Endothelial cell of umbilical vein (primary cell): Measurements from ENCODE around the gene TMEM11. TPM values are rescaled to one million over a fixed set of nuclear protein-coding genes. Genes with fewer than 3 reads are reported as not detected.

Source experiments
- BruUV-seq: library from RNA; stranded (reverse); fragments of 400-500 nt; replicated peaks from 2 replicates; lab custom pipeline; 2021; lab: Mats Ljungman, UMichigan
- CTCF ChIA-PET: fragments of 300-600, 350-600 bp; sonication (Branson Sonifier 250); formaldehyde crosslinking; loops from one replicate; lab custom pipeline; 2021; ENCODE audit warnings: antibody characterized with exemption, inconsistent platforms; lab: Charles Lee
- POLR2A ChIA-PET: fragments of 300-600, 350-600 bp; sonication (Branson Sonifier 250); formaldehyde crosslinking; loops from one replicate; lab custom pipeline; 2021; ENCODE audit warnings: antibody characterized with exemption, inconsistent platforms; lab: Charles Lee
- DNase-seq: peaks from one replicate; pipeline ENCODE4 v3.0.0-alpha.2; 2011; ENCODE audit warnings: low read depth, low spot score
- FAIRE-seq: peaks from 2 replicates; lab custom pipeline; 2011; peaks lifted over from hg19 to GRCh38; lab: Jason Lieb, UNC
- H2AFZ ChIP-seq: 2 replicates; pipeline ENCODE4 v1.6.0; 2012; ENCODE audit warnings: low read depth, low read length, control low read depth, inconsistent platforms
- H3K27ac ChIP-seq: 2 replicates; pipeline ENCODE4 v1.5.1; 2011; ENCODE audit warnings: low read depth, mild to moderate bottlenecking, control low read depth, low read length, moderate library complexity; ENCODE audit not compliant: insufficient read depth
- H3K27me3 ChIP-seq, 2 experiments: 2 replicates each; pipeline versions ENCODE4 v1.6.0 to v1.6.1; 2011; ENCODE audit warnings: low read length in 2 of 2, mixed read lengths in 1 of 2; ENCODE audit not compliant: control insufficient read depth in 2 of 2, insufficient read depth in 2 of 2
- H3K36me3 ChIP-seq, 2 experiments: 2 replicates in 1 of 2; 3 replicates in 1 of 2; pipeline ENCODE4 v1.5.1; 2011; ENCODE audit warnings: low read length in 2 of 2, mild to moderate bottlenecking in 1 of 2, moderate library complexity in 1 of 2; ENCODE audit not compliant: control insufficient read depth in 2 of 2, insufficient read depth in 2 of 2; ENCODE audit errors: extremely low read depth in 1 of 2
- H3K4me1 ChIP-seq: 3 replicates; pipeline ENCODE4 v1.5.1; 2011; ENCODE audit warnings: mild to moderate bottlenecking, low read length; ENCODE audit not compliant: control insufficient read depth, insufficient read depth; ENCODE audit errors: extremely low read depth
- H3K4me2 ChIP-seq: 2 replicates; pipeline ENCODE4 v1.6.1; 2011; ENCODE audit warnings: low read length, control low read depth, mixed read lengths; ENCODE audit not compliant: insufficient read depth
- H3K4me3 ChIP-seq, 3 experiments: fragments of 200-600 bp in 1 of 3; sonication (generic), shearing (Covaris generic) in 1 of 3; replicated peaks in 1 of 3; 2 replicates each; pipeline ENCODE4 v1.5.1; 2011 to 2016; ENCODE audit warnings: control low read depth in 3 of 3, low read length in 3 of 3, mild to moderate bottlenecking in 2 of 3, inconsistent platforms in 1 of 3, low read depth in 1 of 3, moderate library complexity in 1 of 3; ENCODE audit not compliant: insufficient read depth in 1 of 3
- H3K79me2 ChIP-seq: 2 replicates; pipeline ENCODE4 v1.6.0; 2012; ENCODE audit warnings: low read length, inconsistent platforms; ENCODE audit not compliant: control insufficient read depth, insufficient read depth
- H3K9ac ChIP-seq: replicated peaks from 2 replicates; pipeline ENCODE3; 2011; ENCODE audit warnings: low read length, control low read depth; ENCODE audit not compliant: insufficient read depth; ENCODE audit errors: extremely low read depth
- H3K9me1 ChIP-seq: replicated peaks from 3 replicates; pipeline ENCODE4 v1.6.0; 2011; ENCODE audit warnings: mild to moderate bottlenecking, low read length; ENCODE audit not compliant: control insufficient read depth, insufficient read depth; ENCODE audit errors: extremely low read depth
- H3K9me3 ChIP-seq: replicated peaks from 2 replicates; pipeline ENCODE4 v1.5.1; 2012; ENCODE audit warnings: low read length, inconsistent platforms; ENCODE audit not compliant: control insufficient read depth, insufficient read depth
- H4K20me1 ChIP-seq: replicated peaks from 2 replicates; pipeline ENCODE3; 2011; ENCODE audit warnings: mild to moderate bottlenecking, low read length; ENCODE audit not compliant: control insufficient read depth, insufficient read depth; ENCODE audit errors: extremely low read depth
- CTCF ChIP-seq, 2 donors: IDR thresholded peaks; 1 replicate in 1 of 2; 2 replicates in 1 of 2; pipeline ENCODE4 v1.5.1; 2011; ENCODE audit warnings: low read length in 2 of 2, mild to moderate bottlenecking in 2 of 2, moderate library complexity in 2 of 2, control low read depth in 1 of 2, inconsistent platforms in 1 of 2, low read depth in 1 of 2; ENCODE audit not compliant: insufficient read depth in 1 of 2; ENCODE audit errors: extremely low read depth in 1 of 2
- EZH2 ChIP-seq: IDR thresholded peaks from 2 replicates; pipeline ENCODE4 v1.6.1; 2012; ENCODE audit warnings: borderline replicate concordance, low read depth, mild to moderate bottlenecking, moderate library complexity, low read length, inconsistent platforms; ENCODE audit not compliant: severe bottlenecking
- FOS ChIP-seq: IDR thresholded peaks from 2 replicates; pipeline ENCODE4 v1.6.1; 2011; ENCODE audit warnings: mild to moderate bottlenecking, low read length, moderate library complexity, borderline replicate concordance; ENCODE audit not compliant: insufficient read depth
- GATA2 ChIP-seq: IDR thresholded peaks from 2 replicates; pipeline ENCODE4 v1.7.0; 2011; ENCODE audit warnings: low read depth, mild to moderate bottlenecking, moderate library complexity, mixed read lengths, low read length; ENCODE audit not compliant: insufficient read length, insufficient read depth
- JUN ChIP-seq: IDR thresholded peaks from 2 replicates; pipeline ENCODE4 v1.6.1; 2011; ENCODE audit warnings: borderline replicate concordance, low read depth; ENCODE audit not compliant: insufficient read length, insufficient read depth
- MYC ChIP-seq: IDR thresholded peaks from one replicate; pipeline ENCODE4 v1.6.1; 2011; ENCODE audit warnings: mild to moderate bottlenecking, low read depth, low read length
- POLR2A ChIP-seq: IDR thresholded peaks from 2 replicates; pipeline ENCODE4 v1.6.1; 2012; ENCODE audit warnings: low read depth, mild to moderate bottlenecking, control low read depth, low read length
- POLR2AphosphoS5 ChIP-seq: IDR thresholded peaks from 2 replicates; pipeline ENCODE4 v1.6.1; 2012; ENCODE audit warnings: low read depth, mild to moderate bottlenecking, control low read depth, low read length, moderate library complexity; ENCODE audit not compliant: insufficient read depth
- dilution Hi-C: fragments of 300-500 bp; cut with MboI; formaldehyde crosslinking; loops from one replicate; pipeline ENCODE4 v1.15.0; 2019; ENCODE audit warnings: low sequenced_read_pairs; ENCODE audit not compliant: extremely low pct_ligation_motif_present
- intact Hi-C: fragments of 100-400 bp; cut with micrococcal nuclease; formaldehyde crosslinking; loops from one replicate; pipeline ENCODE4 v1.10.0; 2022
- polyA plus RNA-seq, 4 experiments: library from polyadenylated mRNA; depleted of rRNA in 3 of 4; stranded (reverse) in 3 of 4; unstranded in 1 of 4; fragments of >200 nt; gene quantifications; 2 replicates each; pipeline versions ENCODE4 v1.2.1 to v1.2.3, GENCODE V29; 2011 to 2012; ENCODE audit warnings: missing spikeins in 1 of 4
- total RNA-seq: library from RNA; stranded (reverse); gene quantifications from 2 replicates; pipeline ENCODE4 v1.2.3, GENCODE V29; 2021
- TF ChIP-seq, protein P1 (sequence below): IDR thresholded peaks from 2 replicates; pipeline ENCODE4 v1.6.1; 2011; ENCODE audit not compliant: insufficient read depth, insufficient read length

The TMEM11 gene
- total and polyA plus RNA-seq, 2 donors (not counting 3 experiments of a cell fraction or from before 2014, with no cell fraction given) = 27.4 to 79.9 TPM

DNA sequence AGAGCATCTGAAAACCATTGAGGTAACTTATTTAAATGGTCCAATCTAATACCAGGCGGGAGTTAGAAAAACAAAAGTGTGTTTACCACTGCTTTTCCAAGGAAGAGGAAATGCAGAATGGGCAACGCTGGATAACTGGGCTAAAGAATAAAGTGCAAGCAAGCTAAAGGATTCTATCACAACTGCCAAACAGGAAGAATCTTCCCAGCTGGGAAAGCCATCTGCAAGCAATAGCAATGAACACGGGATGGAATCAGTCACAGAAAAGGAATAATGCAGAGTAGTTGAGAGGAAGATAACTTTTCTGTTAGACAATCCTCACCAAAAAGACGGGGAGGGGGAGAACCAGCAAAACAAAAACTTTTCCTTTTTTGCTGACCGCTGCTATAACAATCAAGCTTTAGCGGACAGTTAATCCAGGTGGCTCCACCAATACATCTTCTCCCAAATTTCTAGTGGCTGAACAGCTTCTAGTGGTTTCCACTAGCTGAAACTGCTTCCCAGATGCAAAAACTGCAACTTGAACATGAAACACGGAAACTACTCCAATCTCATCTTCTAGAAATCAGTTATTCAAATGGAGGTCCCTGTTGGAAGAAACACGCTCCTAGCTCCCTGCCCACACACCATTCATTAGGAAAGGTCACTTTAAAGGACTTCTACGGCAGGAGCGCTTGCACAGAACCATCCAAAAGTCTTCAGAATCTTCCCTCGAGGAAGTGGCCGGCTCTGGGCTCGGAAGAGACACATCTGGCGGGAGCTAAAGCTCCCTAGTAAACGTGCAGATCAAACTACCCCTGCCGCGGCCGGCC lies 929 bp downstream of the TMEM11 start:
- Histone ChIP-seq H3K9ac (peak overlapping the region; percentile 96), H2AFZ (peak overlapping the region; percentile 55), H3K27me3 (no peaks in the 10 kb centered on the region), H4K20me1 (no peaks in the 10 kb centered on the region), H3K36me3 (peaks cover 2 to 10% of the 10 kb centered on the region in 2 experiments), H3K4me3 (peak overlapping the region; percentile 73 to 96 (median 96)), H3K27ac (peak overlapping the region; percentile 77), H3K79me2 (peaks cover 71% of the 10 kb centered on the region), H3K9me1 (no peaks in the 10 kb centered on the region), H3K4me1 (peaks cover 20% of the 10 kb centered on the region), H3K9me3 (no peaks in the 10 kb centered on the region), H3K4me2 (peak overlapping the region; percentile 98)
- no peak for FAIRE-seq
- POLR2A ChIA-PET = interaction anchor here (0.6 to 1.1 kb wide), 2 partner anchors 84 to 170 kb away, joined by 3 to 4 read pairs; partner anchors contain the start of gene USP22
- DNase-seq = peak; percentile 10
- CTCF ChIA-PET = interaction anchor here (1.1 to 4.5 kb wide), 7 partner anchors 9 to 244 kb away, joined by 3 to 35 read pairs (median 4); no protein-coding TSS in a partner anchor
- intact Hi-C loops = loop anchor here (1.0 to 10.0 kb wide), 2 partner anchors 48 to 84 kb away; no protein-coding TSS in a partner anchor
- TF ChIP-seq EZH2 (no peak), MYC (no peak), POLR2A (no peak), JUN (no peak), CTCF (IDR thresholded peaks at IDR 0.05; ENCODE audit: extremely low read depth in 1 of 2, insufficient read depth in 1 of 2, low read depth in 1 of 2, low read length in 2 of 2) (no peak), GATA2 (no peak), POLR2AphosphoS5 (no peak), FOS (no peak)
- TF ChIP-seq, protein P1, sequence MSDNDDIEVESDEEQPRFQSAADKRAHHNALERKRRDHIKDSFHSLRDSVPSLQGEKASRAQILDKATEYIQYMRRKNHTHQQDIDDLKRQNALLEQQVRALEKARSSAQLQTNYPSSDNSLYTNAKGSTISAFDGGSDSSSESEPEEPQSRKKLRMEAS = no peak
- BruUV-seq = TSS peak; percentile 37
- dilution Hi-C loops = no loop called here
